Tibial artery (tissue), 4 donors: Measurements from ENCODE around the gene IGSF23.
"Not testable (repeated sequence)": the region's sequence is repeated elsewhere in the genome, so short reads cannot be mapped to it uniquely, and the experiment has no call there.

Experiments used
- DNase-seq, 2 donors: peaks; one replicate each; pipeline ENCODE4 v3.0.0-alpha.2; 2019
- H3K27ac ChIP-seq, 2 donors: fragments of 200-600 bp; sonication (generic) in 1 of 2; 1 replicate in 1 of 2; 2 replicates in 1 of 2; pipeline ENCODE4 v1.5.1; 2018 to 2019; ENCODE audit warnings: mild to moderate bottlenecking in 1 of 2
- H3K27me3 ChIP-seq, 2 donors: fragments of 200-600 bp; sonication (generic) in 1 of 2; one replicate each; pipeline versions ENCODE4 v1.5.1 to v1.6.0; 2016 to 2019
- H3K36me3 ChIP-seq, 3 donors: fragments of 200-600 bp; sonication (generic) in 2 of 3; one replicate each; pipeline ENCODE4 v1.5.1; 2016 to 2019; ENCODE audit warnings: mild to moderate bottlenecking in 2 of 3
- H3K4me1 ChIP-seq, 4 donors: fragments of 200-600 bp; sonication (generic) in 2 of 4; 1 replicate in 3 of 4; 2 replicates in 1 of 4; pipeline ENCODE4 v1.5.1; 2016 to 2019
- H3K4me3 ChIP-seq, 2 donors: fragments of 200-600 bp; sonication (generic) in 1 of 2; 1 replicate in 1 of 2; 2 replicates in 1 of 2; pipeline ENCODE4 v1.5.1; 2018 to 2019; ENCODE audit warnings: mild to moderate bottlenecking in 2 of 2
- H3K9me3 ChIP-seq, 3 donors: fragments of 200-600 bp; sonication (generic) in 1 of 3; one replicate each; pipeline ENCODE4 v1.5.1; 2016 to 2019
- intact Hi-C: fragments of 100-400 bp; cut with DNase I; formaldehyde crosslinking; loops from one replicate; pipeline ENCODE4 v1.15.0; 2023; ENCODE audit warnings: low total_unique reads
- TF ChIP-seq, protein P1 (sequence below), 2 experiments: fragments of 200-600 bp in 1 of 2; fragments of 450-650 bp in 1 of 2; IDR thresholded peaks; one replicate each; pipeline ENCODE4 v1.5.1; 2017 to 2019; ENCODE audit warnings: antibody characterized with exemption in 2 of 2, mild to moderate bottlenecking in 1 of 2, moderate library complexity in 1 of 2

The IGSF23 gene

GRCh38 chr19:44608391-44608821, 5.0 kb upstream of the IGSF23 start:
- no peak overlapping the region for H3K27ac ChIP-seq
- H3K9me3 ChIP-seq, result no peaks in the 10 kb centered on the region
- no peaks in the 10 kb centered on the region for H3K36me3 ChIP-seq
- TF ChIP-seq, protein P1, sequence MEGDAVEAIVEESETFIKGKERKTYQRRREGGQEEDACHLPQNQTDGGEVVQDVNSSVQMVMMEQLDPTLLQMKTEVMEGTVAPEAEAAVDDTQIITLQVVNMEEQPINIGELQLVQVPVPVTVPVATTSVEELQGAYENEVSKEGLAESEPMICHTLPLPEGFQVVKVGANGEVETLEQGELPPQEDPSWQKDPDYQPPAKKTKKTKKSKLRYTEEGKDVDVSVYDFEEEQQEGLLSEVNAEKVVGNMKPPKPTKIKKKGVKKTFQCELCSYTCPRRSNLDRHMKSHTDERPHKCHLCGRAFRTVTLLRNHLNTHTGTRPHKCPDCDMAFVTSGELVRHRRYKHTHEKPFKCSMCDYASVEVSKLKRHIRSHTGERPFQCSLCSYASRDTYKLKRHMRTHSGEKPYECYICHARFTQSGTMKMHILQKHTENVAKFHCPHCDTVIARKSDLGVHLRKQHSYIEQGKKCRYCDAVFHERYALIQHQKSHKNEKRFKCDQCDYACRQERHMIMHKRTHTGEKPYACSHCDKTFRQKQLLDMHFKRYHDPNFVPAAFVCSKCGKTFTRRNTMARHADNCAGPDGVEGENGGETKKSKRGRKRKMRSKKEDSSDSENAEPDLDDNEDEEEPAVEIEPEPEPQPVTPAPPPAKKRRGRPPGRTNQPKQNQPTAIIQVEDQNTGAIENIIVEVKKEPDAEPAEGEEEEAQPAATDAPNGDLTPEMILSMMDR (IDR thresholded peaks at IDR 0.05), result no peak
- DNase-seq, result no peak
- H3K27me3 ChIP-seq, result peaks cover 0 to 5% of the 10 kb centered on the region in 2 donors
- peaks cover 0 to 6% (median 0%) of the 10 kb centered on the region in 4 donors for H3K4me1 ChIP-seq
- no peak overlapping the region for H3K4me3 ChIP-seq
- intact Hi-C loops, result no loop called here

DNA sequence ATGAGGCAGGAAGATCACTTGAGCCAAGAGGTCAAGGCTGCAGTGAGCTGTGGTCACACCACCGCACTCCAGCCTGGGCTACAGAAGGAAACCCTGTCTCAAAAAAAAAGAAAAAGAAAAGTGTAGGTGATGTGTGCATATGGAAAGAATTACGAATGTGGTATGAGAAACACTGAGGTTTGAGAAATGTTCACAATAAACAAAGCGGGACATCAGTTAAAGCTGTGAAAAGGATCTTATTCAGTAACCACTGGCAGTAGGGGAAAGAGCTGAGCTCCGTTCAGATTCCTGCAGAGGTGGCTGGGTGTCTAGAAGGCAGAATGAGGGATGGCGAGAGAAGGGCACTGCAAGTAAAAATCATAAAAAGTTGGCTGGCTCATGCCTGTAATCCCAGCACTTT, 4.1 kb upstream of the IGSF23 start:
- Histone ChIP-seq H3K4me1 (no peaks in the 10 kb centered on the region), H3K27me3 (peaks cover 0 to 5% of the 10 kb centered on the region in 2 donors), H3K9me3 (no peaks in the 10 kb centered on the region), H3K36me3 (no peaks in the 10 kb centered on the region), H3K27ac (no peak overlapping the region), H3K4me3 (no peak overlapping the region)
- intact Hi-C loops, result no loop called here
- no peak for DNase-seq
- TF ChIP-seq, protein P1 (IDR thresholded peaks at IDR 0.05), result no peak

DNA sequence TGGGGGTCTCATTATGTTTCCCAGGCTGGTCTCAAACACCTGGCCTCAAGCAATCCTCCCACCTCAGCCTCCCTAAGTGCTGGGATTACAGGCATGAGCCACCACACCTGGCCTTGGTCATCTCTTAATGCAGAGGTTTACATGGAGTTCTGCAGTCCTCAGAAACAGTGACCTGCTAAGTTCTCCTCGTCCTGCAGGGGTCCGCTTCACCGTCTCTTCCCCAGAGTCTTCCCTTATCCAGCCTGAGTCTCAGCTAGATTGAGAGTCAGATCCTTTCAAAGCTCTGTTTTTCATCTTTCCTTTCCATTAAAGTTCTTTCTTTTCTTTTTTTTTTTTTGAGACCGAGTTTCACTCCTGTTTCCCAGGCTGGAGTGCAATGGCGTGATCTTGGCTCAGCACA, 2.9 kb upstream of the IGSF23 start:
- H3K4me1 ChIP-seq, intact Hi-C loops, DNase-seq: not testable (repeated sequence)

GRCh38 chr19:44611812-44612295, 1.5 kb upstream of the IGSF23 start:
- TF ChIP-seq, protein P1 (IDR thresholded peaks at IDR 0.05), result no peak
- DNase-seq, result no peak
- Histone ChIP-seq H3K4me1 (no peaks in the 10 kb centered on the region), H3K36me3 (no peaks in the 10 kb centered on the region), H3K27me3 (peaks cover 0 to 5% of the 10 kb centered on the region in 2 donors), H3K27ac (no peak overlapping the region), H3K9me3 (no peaks in the 10 kb centered on the region), H3K4me3 (no peak overlapping the region)
- intact Hi-C loops, result no loop called here

More for the DNA sequence above, 2.9 kb upstream of the IGSF23 start:
- not testable (repeated sequence) for H3K27me3 ChIP-seq, H3K27ac ChIP-seq, H3K9me3 ChIP-seq, H3K4me3 ChIP-seq, H3K36me3 ChIP-seq

GRCh38 chr19:44614313-44614712, 950 bp downstream of the IGSF23 start:
- H3K27ac ChIP-seq, result no peak overlapping the region
- H3K27me3 ChIP-seq, result no peaks in the 10 kb centered on the region
- H3K4me1 ChIP-seq, result no peaks in the 10 kb centered on the region
- H3K9me3 ChIP-seq, result no peaks in the 10 kb centered on the region
- H3K36me3 ChIP-seq, result no peaks in the 10 kb centered on the region
- H3K4me3 ChIP-seq, result no peak overlapping the region
- intact Hi-C loops, result no loop called here
- no peak for DNase-seq
- TF ChIP-seq, protein P1 (IDR thresholded peaks at IDR 0.05), result no peak

DNA sequence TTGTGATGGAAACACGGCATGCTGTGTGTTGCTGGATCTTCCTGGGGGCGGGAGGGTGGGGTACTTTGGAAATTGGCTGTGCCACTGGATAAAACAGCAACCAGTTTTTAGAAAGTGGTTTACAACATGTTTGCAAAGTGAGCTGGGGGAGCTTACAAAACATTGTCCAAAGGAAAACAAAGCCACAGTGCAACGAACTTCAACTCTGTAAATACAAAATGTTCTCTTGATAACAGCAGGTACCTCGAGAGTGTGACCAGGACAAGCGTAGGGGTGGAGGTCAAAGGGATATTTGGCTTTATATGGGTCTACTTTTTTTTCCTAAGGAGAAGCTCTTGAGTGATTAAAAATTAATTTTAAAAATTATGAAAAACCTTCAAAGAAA, 2.5 kb downstream of the IGSF23 start:
- no peaks in the 10 kb centered on the region for H3K27me3 ChIP-seq
- DNase-seq, result no peak
- H3K9me3 ChIP-seq, result no peaks in the 10 kb centered on the region
- TF ChIP-seq, protein P1 (IDR thresholded peaks at IDR 0.05), result no peak
- H3K4me1 ChIP-seq, result no peaks in the 10 kb centered on the region
- intact Hi-C loops, result no loop called here
- no peak overlapping the region for H3K4me3 ChIP-seq
- no peaks in the 10 kb centered on the region for H3K36me3 ChIP-seq
- H3K27ac ChIP-seq, result no peak overlapping the region
